GM21367 (cell line): ENCODE data around the gene RNASE8.
"Not testable (repeated sequence)": the region's sequence is repeated elsewhere in the genome, so short reads cannot be mapped to it uniquely, and the experiment has no call there.

Source experiments
- ATAC-seq: cut with Tn5 transposase; IDR thresholded peaks from one replicate; pipeline ENCODE4 v1.9.1; 2021; ENCODE audit not compliant: unreplicated experiment

RNASE8 gene

GRCh38 chr14:21057803-21058675 is at the start of gene RNASE8:
Gene RNASE8 (plus strand): TSS chr14:21057822. CDS start chr14:21057893, 71 bp downstream.
- ATAC-seq = no peak

- ATAC-seq = not testable (repeated sequence)
Observed at GRCh38 chr14:21009721-21010120, 47.9 kb upstream of the RNASE8 start.

GRCh38 chr14:21011136-21011535 is 46.5 kb upstream of the RNASE8 start:
- no peak for ATAC-seq

- ATAC-seq = no peak
Observed at GRCh38 chr14:21014761-21015190, 42.8 kb upstream of the RNASE8 start.

GRCh38 chr14:21015312-21015711 is 42.3 kb upstream of the RNASE8 start:
- ATAC-seq = no peak

GRCh38 chr14:21016413-21017190 is 41.0 kb upstream of the RNASE8 start:
- no peak for ATAC-seq

GRCh38 chr14:21017528-21018245 is 39.9 kb upstream of the RNASE8 start:
- ATAC-seq = no peak

- ATAC-seq = no peak
Observed at GRCh38 chr14:21018286-21018685, 39.3 kb upstream of the RNASE8 start.

- ATAC-seq = no peak
Observed at GRCh38 chr14:21018781-21019180, 38.8 kb upstream of the RNASE8 start.

GRCh38 chr14:21019366-21019765 is 38.3 kb upstream of the RNASE8 start:
- ATAC-seq = no peak

GRCh38 chr14:21020977-21021545 is 36.6 kb upstream of the RNASE8 start:
- no peak for ATAC-seq

GRCh38 chr14:21022686-21023085 is 34.9 kb upstream of the RNASE8 start:
- ATAC-seq = no peak

GRCh38 chr14:21023174-21023573 is 34.4 kb upstream of the RNASE8 start:
- no peak for ATAC-seq

GRCh38 chr14:21023817-21024584 is 33.6 kb upstream of the RNASE8 start:
- no peak for ATAC-seq

- ATAC-seq = no peak
Observed at GRCh38 chr14:21024585-21025370, 32.8 kb upstream of the RNASE8 start, which contains the start of gene NDRG2. Gene NDRG2 (minus strand): TSS chr14:21025061. CDS start chr14:21023315, 1,746 bp downstream.

- no peak for ATAC-seq
Observed at GRCh38 chr14:21025371-21026273, 32.0 kb upstream of the RNASE8 start.

- no peak for ATAC-seq
Observed at GRCh38 chr14:21026274-21026987, 31.2 kb upstream of the RNASE8 start.

GRCh38 chr14:21026988-21027315 is 30.7 kb upstream of the RNASE8 start:
- no peak for ATAC-seq
